ENCODE results near the gene C20orf144.

The C20orf144 gene

DNA sequence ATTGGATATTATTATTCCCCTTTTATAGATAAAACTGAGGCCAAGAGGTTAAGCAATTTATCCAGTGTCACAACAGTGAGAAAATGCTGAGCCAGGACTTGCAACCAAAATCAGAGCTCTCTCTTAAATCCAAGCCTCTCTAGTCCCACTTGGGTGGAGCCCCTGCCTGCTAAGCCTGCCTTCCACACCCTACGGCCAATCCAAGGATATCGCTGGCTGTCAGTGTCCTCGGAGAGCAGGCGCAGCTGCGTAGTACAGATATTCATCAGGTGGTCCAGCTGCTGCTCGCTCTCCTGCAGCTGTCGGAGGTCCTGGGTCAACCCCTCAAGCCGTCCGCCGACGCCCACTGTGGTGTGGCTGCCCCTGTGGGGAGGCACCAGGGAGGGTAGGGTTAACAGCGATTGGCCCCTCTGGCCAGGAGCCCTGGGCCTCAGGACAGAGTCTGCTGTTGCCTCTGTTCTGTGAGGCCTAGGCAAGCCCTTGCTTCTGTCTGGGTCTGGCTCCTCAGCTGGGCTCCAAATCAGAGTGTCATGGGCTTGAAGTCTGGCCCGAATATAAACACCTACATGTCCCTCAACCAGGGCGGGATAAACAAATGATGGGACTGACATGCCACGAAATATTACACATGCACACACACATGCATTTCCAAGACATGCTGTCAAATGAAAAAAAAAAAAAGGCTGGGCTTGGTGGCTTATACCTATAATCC is 16.0 kb downstream of the C20orf144 start:
- no peak for FAIRE-seq

DNA sequence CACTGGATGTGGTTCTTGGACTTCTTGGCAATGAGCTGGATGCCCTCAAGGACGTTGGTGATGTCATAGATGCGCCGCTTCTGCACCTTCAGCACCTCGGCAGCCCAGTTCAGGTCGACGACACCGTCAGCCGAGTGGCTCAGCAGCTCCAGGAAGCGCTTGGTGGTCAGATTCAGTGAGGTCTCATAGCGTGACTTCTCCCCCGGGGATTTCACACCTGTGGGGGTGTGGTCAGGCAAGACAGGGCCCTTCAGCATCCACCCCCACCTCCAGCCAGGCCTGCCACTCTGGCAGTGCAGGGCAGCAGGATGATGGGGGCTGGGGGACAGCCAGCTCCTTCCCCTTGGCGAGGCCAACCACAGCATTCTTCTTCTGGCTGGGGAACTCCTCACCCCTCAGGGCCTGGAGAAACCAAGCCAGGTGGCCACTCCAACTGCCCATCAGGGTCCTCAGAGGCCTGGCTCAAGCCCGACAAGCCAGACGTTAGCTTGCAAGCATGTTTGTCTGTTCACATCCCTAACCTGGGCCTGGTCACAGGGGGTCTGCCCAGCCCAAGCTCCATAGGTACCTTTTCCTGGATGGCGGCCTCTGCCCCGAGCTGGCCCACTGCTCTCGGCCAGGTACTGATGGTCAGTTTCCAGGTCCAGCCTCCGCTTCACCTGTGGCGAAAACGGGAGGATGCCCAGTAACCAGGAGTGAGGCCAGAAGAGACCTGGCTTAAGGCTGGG is 17.8 kb downstream of the C20orf144 start:
- no peak for FAIRE-seq

DNA sequence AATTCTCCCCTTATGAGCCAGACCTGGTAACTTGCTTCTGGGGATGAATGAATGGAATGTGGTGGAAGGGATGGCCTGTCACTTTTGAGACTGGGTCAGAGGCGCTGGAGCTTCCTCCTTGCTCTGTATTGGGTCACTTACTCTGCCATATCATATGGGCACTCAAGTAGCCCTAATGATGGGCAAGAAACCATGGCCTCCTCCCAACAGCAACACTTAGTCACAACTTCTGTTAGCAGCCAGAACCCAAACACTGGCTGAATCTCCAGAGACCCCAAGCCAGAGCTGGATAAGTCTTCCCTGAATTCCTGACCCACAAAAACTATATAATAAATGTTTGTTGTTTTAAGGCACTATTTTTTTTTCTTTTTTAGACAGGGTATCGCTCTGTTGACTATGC is 18.6 kb downstream of the C20orf144 start:
- no peak for FAIRE-seq

DNA sequence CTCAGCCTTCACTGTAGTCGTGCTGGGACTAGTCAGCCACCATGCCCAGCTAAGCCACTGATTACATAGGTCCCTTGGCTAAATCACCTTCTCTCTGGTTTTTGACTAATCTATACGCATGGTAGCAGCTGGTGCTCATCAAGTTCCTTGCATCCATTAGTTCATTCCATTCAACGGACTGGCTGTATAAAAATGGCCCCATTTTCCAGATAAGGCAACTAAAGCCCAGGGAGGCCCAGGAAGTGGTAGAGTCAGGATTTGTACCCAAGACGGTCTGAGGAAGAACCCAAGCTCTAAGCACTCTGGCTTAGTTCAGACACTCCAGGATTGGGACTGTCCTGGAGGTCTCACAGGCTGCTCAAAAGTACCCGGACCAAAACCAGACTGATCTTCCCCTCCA is 19.2 kb downstream of the C20orf144 start:
- FAIRE-seq = no peak

DNA sequence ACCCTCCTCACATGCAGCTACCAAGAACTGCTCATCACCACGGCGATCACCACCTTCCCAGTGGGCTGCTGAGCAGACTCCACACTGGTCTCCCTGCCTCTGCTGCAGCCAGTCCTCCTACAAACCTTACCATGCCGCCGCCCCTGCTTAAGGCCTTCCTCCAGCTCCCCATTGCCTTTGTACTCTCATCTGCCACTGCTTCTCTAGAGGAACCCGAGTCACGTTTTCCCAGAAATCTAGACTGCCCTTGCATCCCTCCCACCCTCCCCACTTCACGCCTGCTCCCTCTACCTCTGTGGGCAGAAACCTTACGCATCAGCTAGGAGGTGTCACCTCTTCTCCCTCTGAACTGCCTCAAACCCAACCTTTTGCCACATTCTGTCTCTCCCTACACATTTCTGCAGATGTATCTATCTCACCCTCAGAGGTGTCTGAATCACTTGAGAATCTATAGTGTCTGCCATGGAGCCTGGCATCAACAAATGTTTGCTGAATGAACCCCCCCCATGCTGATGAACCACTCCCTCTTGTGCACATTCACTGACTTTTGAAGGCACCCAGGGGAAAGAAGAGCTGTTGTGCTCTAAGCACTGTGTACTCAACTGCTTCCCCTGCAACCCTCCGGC is 19.7 kb downstream of the C20orf144 start:
- no peak for FAIRE-seq

DNA sequence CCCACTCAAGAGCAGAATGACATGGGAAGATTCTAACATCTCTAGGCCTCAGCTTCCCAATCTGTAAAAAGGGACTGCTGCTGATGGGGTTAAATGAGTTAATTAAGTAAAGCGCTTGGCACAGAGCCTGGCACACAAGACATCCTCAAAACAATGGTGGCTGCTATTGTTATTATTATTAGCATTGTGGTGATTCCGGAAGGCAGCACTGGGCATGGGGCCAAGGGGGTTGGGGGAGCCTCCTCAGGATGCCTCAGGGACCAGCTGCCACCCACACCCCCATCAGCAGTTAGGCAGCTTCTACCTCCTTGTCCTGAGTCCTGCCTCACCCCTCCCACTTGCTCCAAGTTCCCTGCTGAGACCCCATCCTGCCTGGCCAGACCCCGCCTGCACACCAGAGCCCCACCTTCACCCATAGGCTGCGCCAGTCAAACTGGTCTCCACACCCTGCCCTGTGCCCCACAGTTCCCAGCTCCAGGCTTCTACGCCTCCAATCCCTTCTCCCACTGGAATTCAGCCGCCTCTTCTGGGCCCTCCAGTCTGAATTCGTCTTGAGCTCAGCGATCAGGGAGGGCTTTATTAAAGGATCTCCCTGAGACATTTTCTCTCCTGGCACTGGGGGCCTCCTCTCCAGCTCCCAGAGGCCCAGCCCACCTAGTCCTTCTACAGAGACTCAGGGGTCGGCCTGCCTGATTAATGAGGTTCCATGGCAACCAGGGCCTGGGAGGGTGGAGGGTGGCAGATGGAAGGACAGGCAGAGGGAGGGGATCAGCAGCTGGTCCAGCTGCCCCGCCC is 22.6 kb downstream of the C20orf144 start:
- FAIRE-seq = no peak

DNA sequence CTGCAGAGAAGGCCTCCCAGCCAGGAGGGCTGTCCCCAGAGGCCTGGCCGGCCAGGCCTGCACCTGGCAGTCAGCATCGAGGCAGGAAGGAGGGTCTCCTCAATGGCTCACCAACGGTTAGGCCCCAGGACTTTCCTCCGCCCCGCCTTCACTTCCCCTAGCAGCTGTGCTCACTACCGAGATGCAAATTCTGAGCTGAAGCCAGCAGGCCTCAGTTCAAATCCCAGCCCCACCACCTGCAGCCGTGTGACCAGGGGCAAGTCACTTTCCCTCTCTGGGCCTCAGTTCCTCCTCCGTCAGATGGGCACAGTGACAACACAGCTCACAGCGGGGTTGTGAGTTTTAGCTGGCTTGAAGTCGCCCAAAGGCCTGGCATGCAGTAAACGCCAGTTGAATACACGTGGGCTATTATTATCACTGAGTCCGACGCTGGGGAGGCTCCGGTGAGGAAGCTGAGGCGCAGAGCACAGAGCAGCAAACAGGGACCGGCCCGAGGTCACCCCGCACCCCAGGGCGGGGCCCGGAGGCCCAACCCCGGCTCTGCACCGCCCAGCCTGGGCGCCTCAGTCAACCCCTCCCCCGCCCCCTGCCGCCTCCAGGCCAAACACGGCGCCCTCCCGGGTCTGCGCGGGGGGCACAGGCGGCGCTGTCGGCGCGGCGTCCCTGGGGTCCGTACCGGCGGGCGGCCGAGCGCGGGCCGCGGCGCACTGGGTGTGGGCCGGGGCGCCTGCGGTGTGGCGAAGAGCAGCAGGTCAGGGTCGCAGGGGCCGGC is 23.4 kb downstream of the C20orf144 start:
- FAIRE-seq = no peak

DNA sequence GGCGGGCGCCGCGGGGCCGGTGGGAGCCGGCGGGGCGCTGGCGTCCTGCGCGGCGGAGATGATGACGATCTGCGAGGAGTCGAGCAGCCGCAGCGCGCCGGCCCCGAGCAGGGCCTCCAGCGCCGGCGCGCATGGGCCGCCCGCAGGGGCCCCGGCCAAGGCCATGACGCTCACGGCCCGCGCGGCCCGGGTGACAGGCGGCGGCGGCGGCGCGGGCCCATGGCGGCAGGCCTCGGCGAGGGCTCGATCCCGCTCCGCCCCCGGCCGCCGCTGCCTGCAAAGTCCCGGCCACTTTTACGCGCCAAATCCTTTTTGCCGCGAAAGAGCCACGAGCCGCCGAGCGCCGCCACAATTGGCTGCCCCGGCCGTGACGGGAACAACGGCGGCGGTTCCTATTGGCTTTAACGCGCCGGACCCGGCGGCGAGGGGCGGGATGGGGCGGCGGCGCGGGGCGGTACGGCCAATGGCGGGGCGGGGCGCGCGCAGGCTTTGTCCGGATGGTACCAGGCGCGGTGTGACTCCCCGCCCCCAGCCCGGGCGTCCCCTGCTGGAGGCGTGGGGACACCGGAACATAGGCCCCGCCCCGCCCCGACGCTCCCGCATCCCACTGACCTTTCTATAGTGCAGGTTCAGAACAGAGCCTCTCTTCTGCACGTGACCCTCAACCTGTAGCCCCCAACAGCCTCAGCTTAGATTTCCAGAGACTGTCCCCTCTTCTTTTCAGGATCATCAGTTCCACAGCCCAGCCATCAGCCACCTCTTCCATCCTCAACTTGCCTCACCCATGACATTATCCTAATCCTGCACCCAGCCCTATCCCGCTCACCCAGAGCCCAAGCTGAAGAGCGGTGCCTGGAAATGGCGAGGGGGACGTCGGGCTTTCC is 24.2 kb downstream of the C20orf144 start, which contains the start of gene E2F1:
Gene E2F1, minus strand, starts transcription at position 286 of the 884 bp plus-strand sequence. Its CDS starts 121 bp downstream, at position 165.
- no peak for FAIRE-seq

DNA sequence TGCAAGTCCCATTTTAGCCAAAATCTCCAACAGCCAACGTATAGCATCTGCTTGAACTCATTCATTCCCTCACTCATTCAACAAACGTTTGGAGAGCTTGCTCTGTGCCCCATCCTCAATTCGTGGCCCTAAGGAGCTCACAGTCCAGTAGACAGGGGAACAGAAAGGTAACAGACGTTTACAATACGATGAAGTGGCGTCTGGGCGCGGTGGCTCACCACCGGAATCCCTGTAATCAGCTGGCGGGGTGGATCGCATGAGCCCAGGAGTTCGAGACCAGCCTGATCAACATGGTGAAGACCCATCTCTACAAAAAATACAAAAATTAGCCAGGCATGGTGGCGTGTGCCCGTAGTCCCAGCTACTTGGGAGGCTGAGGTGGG is 24.8 kb downstream of the C20orf144 start:
- no peak for FAIRE-seq

DNA sequence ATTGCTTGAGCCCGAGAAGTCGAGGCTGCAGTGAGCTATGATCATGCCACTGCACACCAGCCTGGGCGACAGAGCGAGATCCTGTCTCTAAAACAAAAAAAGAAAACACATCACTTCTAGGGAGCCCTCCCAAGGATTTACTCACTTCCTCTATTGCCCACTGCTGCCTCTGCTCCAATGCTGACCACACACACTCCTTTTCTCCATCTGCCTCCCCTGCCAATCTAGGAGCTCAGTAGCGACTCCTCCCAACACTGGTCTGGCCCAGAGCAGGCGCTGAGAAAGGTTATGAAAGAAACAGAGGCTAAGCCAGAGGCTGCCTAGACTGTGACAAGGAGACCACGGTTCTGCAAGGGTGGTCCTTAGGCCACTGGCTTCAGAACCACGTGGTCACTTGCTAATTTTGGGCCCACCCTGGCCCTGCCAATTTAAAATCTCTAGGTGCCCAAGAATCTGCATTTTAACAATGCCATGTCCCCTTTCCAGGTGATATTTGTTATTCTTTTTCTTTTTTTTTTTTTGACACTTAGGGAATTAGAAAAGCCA is 25.3 kb downstream of the C20orf144 start:
- no peak for FAIRE-seq

DNA sequence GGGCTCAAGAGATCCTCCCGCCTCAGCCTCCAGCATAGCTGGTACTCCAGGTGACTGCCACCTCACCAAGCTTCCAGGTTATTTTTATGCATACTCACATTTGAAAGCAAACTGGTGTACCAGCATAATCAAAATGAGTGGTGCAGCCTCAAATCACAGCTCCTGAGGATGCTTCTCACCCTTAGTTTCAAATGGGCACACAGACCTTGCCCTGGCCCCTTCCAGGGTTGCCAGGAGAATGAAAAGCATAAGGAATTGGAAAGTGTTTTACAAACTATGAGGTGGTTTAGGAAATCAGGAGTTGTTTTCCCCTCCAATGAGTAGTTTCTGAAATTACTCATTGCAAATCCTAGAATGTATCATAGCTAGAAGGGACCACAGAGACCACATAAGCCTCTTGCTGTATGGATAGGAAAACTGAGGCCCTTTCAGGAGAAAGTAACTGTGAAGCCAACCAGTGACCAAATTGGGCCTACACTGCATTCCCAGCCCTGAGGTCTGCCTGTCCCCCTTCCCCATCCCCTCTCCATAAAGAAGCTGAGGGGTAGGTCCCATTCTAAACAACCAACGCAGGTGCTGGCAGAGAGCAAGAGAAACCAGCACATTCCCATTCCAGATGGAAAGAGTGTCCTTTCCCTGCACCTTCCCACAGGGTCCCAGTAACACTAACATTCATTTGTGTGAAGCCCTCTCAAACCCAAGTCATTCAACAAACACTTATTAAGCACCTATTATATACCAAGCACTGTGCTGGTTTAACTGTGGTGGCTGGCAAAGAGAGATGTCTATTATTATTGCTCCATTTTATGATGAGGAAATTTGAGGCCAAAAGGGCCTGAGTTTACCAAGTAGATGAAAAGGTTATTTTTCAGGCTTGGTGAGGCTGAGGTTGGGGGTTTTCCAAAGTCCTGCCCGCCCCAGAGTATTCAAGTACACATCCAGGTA is 26.1 kb downstream of the C20orf144 start:
- no peak for FAIRE-seq

DNA sequence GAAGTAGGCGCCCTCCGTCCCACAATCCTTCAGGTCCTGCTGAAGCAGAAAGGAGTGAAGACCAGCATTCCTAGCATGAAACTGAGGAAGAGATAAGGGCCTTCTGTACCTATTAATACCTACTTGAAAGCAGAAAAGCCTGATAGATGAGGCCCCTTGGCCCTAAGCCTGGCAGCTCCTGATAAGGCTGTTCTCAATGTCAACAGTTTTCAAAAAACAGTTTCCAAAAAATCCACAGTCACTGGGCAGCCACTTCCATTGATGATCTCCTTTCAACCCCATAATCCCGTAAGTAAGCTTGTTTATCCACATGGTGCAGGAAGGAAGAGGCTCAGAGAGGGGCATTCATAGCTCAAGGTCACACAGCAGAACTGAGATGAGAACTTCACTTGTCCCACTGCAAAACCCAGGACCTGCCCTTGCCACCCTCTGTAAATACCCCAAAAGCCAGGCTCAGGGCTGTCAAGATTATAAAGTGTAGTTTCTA is 26.9 kb downstream of the C20orf144 start:
- no peak for FAIRE-seq

DNA sequence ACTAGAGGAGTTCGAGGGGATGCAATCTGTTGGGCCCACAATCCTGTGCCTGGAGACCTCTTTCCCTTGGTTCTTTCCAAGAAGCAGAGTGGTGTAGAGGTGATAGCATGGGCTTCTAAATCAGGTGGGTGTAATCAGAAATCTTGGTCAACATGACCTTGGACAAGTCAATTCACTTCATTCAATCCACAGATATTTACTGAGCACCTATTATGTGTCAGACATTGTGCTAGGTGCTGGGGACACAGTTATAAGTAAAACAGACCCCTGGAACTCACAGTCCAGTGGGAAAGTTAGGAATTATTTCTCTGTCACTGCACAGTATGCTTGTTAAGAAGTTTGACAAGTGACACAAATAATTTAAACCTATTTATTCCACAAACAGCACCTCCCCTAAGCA is 27.4 kb downstream of the C20orf144 start:
- no peak for FAIRE-seq

DNA sequence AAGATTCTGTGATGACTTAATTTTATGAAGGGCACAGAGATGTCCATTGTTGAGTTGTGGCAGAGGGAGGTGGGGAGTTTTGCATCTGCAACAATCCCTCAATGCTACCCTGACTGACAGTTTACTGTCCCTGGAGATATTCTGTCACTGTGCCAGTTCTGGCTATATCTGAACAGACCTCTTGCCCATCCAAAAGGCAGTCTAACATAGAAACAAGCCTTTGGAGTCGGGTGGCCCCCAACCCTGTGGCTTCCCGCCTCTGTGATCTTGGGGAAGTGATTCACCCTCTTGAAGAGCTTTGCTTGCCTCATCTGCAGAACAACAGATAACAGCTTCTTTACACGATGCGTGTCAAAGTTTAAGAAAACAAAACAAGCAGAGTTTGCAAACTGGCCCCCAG is 27.8 kb downstream of the C20orf144 start:
- no peak for FAIRE-seq

DNA sequence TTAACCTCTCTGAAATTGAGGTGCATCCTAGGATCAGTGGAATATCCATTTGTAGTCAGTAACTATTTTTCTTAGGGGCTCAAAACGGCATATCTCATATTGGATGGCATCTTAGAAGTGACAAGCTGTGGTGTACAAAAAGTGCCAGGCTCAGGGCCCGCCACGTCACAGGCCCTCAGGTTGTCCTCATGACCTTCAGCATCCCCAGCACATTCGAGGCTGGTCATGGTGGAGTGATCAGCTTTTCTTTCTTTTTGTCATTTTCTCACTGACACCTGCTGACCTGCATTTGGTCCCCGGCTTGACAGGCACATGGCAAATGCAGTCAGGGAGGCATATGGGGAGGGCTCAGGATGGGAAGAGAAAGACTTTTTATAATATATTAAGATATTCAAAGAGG is 31.2 kb downstream of the C20orf144 start:
- no peak for FAIRE-seq

DNA sequence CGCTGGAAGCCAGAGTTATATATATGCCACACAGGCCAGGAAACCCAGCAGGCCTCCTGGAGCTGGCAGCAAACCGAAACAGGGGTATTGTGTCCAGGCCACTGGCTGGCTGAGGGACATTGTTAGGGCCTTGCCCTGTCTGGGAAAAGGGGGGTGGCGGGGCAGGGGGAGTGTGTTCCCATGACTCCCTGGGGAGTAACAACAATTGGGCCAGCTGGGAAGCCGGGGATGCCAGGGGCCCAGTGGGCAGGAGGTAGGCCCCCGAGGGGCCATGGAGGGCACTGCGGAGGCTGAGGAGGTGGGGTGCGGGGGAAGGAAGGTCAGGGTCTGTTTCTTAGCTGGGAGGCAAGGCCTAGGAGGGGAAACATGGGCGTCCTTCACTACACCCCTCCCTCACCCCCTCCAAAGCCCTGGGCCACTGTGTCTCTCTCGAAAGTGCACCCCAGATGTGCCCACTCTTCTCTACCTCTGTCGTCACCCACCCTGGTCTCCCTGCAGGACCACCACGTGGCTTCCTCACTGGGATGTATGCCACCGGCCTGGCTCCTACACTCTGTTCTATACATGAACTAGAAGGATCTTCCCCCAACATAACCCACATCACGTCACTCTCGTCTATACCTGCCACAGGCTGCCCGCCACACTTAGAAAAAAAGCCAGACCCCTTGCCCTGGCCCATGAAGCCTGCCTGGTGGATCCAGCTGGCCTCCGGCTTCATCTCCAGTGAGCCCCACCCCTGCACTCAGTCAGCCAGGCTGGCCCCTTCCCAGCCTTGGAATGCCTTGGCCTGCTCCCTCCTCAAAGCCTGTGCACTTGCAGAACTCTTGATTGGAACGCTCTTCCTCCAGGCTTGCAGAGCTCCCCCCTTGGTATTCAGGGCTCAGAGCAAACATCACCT is 31.9 kb downstream of the C20orf144 start:
- FAIRE-seq = no peak

DNA sequence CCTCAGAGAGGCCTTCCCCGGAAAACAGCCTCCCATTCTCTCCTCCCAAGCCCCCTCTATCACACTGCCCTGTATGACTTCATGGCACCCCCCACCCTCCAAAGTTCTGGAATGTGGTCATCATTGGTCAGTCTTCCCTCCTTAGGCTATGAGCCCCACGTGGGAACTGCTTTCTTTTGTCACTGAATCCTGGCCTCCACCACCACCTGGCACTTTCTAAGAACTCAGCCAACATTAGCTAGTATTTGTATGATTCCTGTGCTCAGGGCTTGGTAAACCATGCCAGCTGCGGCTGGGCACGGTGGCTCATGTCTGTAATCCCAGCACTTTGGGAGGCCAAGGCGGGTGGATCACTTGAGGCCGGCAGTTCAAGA is 32.5 kb downstream of the C20orf144 start:
- no peak for FAIRE-seq

DNA sequence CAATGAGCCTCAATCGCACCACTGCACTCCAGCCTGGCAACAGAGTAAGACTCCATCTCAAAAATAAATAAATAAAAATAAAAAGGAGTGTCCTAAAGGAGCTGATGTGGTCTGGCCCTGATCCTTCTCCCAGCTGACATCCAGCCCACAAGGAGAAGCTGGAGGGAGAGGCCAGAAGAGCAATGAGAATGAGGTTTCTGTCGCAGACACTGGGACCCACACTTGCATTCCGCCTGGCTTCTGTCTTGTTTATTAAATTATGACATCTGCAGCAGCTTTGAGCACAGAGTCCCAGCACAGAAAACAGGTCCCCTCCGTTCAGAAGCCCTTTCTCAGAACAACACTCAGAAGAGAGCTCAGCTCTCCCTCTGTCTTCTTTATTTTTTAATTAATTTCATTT is 34.3 kb downstream of the C20orf144 start:
- FAIRE-seq = no peak

DNA sequence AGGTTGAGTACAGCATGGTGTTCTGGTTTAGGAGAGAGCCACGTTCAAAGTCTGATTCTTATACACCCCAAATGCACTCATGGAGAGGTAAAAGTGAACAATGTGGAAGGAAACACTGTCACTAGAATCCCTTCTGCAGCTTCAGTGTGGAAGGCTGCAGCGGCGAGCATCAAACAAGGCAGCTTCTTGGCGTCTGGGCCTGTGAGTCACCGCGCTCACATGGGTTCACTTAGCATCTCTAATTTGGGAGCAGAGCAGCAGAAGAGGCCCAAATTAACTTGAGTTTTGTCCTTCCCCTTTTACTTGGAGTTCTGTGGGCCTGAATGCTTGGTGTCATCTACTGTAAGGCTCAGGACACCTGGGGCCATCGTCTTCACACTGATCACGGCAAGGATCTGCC is 35.0 kb downstream of the C20orf144 start:
- no peak for FAIRE-seq

Data from A204.1 (cell line).